ENCODE measurements around the gene UBE2Q2.
"Not testable (repeated sequence)": the region's sequence is repeated elsewhere in the genome, so short reads cannot be mapped to it uniquely, and the experiment has no call there.

UBE2Q2 gene

GRCh38 chr15:75842722-75843677 is at the start of gene UBE2Q2:
UBE2Q2 (plus strand) TSS chr15:75843447; CDS start chr15:75843667, 220 bp downstream.
- H3K9me3 Mint-ChIP-seq, result no peaks in the 10 kb centered on the region
- peaks cover 2 to 14% of the 10 kb centered on the region in 2 donors for H3K36me3 Mint-ChIP-seq
- H3K4me3 Mint-ChIP-seq, result peak within 1 kb of the TSS; percentile 85 to 94
- DNase-seq (peak; percentile 57), ATAC-seq (replicated peaks) (peak; percentile 72 to 76)
- H3K27ac Mint-ChIP-seq, result peak within 1 kb of the TSS; percentile 89
- peaks cover 0 to 3% of the 10 kb centered on the region in 2 donors for H3K27me3 Mint-ChIP-seq
- peaks cover 16 to 36% of the 10 kb centered on the region in 2 donors for H3K4me1 Mint-ChIP-seq

GRCh38 chr15:75796321-75796720 is 46.9 kb upstream of the UBE2Q2 start:
- no peak for DNase-seq
- Mint-ChIP-seq H3K9me3 (no peaks in the 10 kb centered on the region), H3K27me3 (peaks cover 34 to 52% of the 10 kb centered on the region in 2 donors), H3K4me1 (peaks cover 0 to 1% of the 10 kb centered on the region in 2 donors), H3K27ac (no peak overlapping the region), H3K4me3 (no peak overlapping the region), H3K36me3 (no peaks in the 10 kb centered on the region)
- ATAC-seq (replicated peaks), result no peak

DNA sequence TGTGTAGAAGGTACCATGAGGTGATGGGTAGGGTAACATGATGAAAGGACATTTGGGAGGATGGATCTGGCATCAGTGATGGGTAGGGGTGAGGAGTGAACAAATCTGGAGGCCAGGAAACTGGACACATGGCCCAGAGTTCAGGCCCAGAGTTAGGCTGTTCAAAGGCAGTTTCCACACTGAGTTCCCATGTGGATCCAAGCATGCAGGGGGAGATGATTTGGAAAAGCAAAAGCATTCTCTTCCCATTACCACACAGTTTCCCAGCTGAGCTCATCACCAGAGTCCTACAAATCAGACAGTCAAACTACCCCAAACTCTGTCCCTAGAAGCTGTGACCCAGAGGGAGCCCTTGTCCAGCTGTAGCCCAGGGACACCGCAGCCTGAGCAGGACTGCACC is 46.1 kb upstream of the UBE2Q2 start:
- not testable (repeated sequence) for H3K36me3 Mint-ChIP-seq; H3K4me1 Mint-ChIP-seq; ATAC-seq (replicated peaks); H3K4me3 Mint-ChIP-seq; H3K9me3 Mint-ChIP-seq; DNase-seq; H3K27ac Mint-ChIP-seq
- H3K27me3 Mint-ChIP-seq, result peaks cover 41 to 55% of the 10 kb centered on the region in 2 donors

DNA sequence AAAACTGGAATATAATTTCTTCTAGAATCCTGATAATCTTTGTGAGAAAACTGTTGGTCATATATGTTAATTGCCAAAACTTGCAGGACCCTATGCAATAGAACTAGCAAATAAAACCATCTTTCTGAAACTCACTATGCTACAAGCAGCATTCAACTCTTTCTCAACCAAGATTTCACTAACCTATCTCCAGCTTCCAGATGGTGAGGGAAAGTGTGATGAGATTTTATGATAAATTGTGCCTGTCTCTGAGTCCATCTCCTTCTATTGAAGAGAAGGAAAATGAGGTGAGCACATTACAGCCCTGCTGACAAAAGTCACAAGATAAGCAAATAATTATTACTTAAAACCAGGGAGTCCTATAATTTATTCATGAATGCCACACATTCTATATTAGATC is 44.1 kb upstream of the UBE2Q2 start:
- peaks cover 30 to 42% of the 10 kb centered on the region in 2 donors for H3K27me3 Mint-ChIP-seq
- no peaks in the 10 kb centered on the region for H3K9me3 Mint-ChIP-seq
- no peak for ATAC-seq (replicated peaks)
- no peak overlapping the region for H3K27ac Mint-ChIP-seq
- H3K36me3 Mint-ChIP-seq, result no peaks in the 10 kb centered on the region
- H3K4me3 Mint-ChIP-seq, result no peak overlapping the region
- DNase-seq, result no peak
- peaks cover 4 to 10% of the 10 kb centered on the region in 2 donors for H3K4me1 Mint-ChIP-seq

GRCh38 chr15:75800409-75800808 is 42.8 kb upstream of the UBE2Q2 start:
- not testable (repeated sequence) for H3K36me3 Mint-ChIP-seq; H3K27ac Mint-ChIP-seq; H3K4me3 Mint-ChIP-seq; ATAC-seq (replicated peaks); DNase-seq; H3K9me3 Mint-ChIP-seq
- Mint-ChIP-seq H3K27me3 (peaks cover 30 to 39% of the 10 kb centered on the region in 2 donors), H3K4me1 (peaks cover 4 to 10% of the 10 kb centered on the region in 2 donors)

DNA sequence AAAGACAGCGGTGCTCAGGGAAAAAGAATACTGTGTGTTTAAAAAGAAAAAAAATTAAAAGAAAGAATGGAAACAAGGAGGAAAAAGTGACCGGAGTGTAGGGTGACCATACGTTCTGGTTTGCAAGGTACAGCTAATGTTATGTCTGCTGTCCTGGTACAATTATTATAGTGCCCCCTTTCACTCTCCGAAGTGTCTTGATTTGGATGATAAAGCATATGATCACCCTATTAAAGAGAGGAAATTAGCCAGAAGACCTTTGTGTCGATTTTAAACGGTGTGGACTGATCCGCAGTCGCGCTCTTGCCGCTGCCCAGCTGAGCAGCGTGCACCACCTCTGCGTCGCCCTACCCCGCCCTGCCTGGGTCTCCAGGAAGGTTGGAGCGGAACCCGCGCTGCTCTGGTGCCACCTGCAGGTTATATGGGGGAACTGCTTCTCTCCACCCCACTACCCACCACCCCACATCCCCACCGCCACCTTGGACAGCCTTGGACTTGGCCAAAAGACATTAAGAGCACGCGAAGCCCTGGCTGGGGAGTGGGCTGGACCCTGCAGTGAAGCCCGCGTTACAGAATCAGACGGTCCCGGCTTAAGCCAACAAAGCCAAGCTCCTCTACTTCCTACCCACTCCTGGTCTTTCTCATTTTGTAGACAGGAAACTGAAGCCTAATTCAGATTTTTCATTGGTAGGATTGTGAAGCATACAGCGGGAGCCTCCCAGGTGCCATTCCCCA is 41.2 kb upstream of the UBE2Q2 start:
- peaks cover 39 to 41% of the 10 kb centered on the region in 2 donors for H3K27me3 Mint-ChIP-seq
- H3K4me3 Mint-ChIP-seq, result peak overlapping the region; percentile 68 to 71
- DNase-seq (peak; percentile 69), ATAC-seq (replicated peaks) (peak; percentile 99)
- peaks cover 4 to 10% of the 10 kb centered on the region in 2 donors for H3K4me1 Mint-ChIP-seq
- H3K27ac Mint-ChIP-seq, result no peak overlapping the region
- H3K36me3 Mint-ChIP-seq, result no peaks in the 10 kb centered on the region
- no peaks in the 10 kb centered on the region for H3K9me3 Mint-ChIP-seq

GRCh38 chr15:75807486-75807885 is 35.8 kb upstream of the UBE2Q2 start:
- not testable (repeated sequence) for H3K4me1 Mint-ChIP-seq, H3K27ac Mint-ChIP-seq

DNA sequence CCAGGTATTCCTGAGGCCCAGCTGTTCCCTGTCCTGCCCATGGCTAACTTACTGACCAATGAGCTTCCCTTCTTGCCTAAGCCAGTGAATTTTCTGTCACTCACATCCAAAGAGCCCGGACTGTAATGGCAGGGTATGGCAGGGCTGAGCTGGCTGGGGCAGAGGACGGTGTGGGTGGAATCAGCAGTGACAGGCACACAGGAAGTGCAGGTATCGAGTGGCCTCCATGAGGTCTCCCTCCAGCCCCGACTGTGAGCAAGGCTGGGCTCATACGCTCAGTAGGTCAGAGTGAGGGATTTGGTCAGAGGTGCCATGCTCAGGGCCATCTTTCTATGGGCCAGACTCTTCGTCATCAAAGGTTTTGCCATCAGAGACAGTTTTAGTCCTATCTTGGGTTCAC is 35.2 kb upstream of the UBE2Q2 start:
- H3K4me3 Mint-ChIP-seq; H3K36me3 Mint-ChIP-seq; H3K27ac Mint-ChIP-seq; H3K9me3 Mint-ChIP-seq; H3K4me1 Mint-ChIP-seq; ATAC-seq (replicated peaks); DNase-seq: not testable (repeated sequence)
- H3K27me3 Mint-ChIP-seq, result peaks cover 13 to 21% of the 10 kb centered on the region in 2 donors

More at GRCh38 chr15:75807486-75807885, 35.8 kb upstream of the UBE2Q2 start:
- ATAC-seq (replicated peaks); H3K4me3 Mint-ChIP-seq; H3K9me3 Mint-ChIP-seq; H3K36me3 Mint-ChIP-seq; DNase-seq: not testable (repeated sequence)
- H3K27me3 Mint-ChIP-seq, result peaks cover 13 to 21% of the 10 kb centered on the region in 2 donors

DNA sequence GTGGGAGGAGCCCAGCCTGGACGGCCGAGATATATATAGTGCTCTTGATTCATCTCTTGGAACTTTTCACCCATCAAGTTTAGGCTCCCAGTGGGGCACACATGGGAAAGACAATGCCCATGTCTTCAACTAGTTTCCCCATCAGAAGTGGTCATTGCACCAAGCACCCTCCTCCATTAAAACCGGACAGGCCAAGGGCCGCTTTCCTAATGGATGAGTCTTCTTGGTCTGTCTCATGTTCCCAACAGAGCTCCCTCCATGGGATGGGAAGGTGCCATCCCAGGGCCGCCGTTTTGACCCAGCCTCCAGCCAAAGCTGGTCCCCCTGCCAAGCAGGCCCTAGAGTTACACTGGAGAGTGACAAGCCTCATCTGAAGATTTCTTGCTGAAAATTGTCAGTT is 34.7 kb upstream of the UBE2Q2 start:
- Mint-ChIP-seq H3K27ac (no peak overlapping the region), H3K36me3 (no peaks in the 10 kb centered on the region)

GRCh38 chr15:75809986-75810750 is 33.1 kb upstream of the UBE2Q2 start:
- Mint-ChIP-seq H3K9me3 (no peaks in the 10 kb centered on the region), H3K4me1 (no peaks in the 10 kb centered on the region), H3K36me3 (no peaks in the 10 kb centered on the region), H3K4me3 (no peak overlapping the region), H3K27me3 (peaks cover 13 to 21% of the 10 kb centered on the region in 2 donors), H3K27ac (no peak overlapping the region)
- ATAC-seq (replicated peaks) (peak; percentile 33 to 41), DNase-seq (no peak)

More for the DNA sequence above, 34.7 kb upstream of the UBE2Q2 start:
- peaks cover 13 to 21% of the 10 kb centered on the region in 2 donors for H3K27me3 Mint-ChIP-seq
- ATAC-seq (replicated peaks) (no peak), DNase-seq (no peak)
- no peaks in the 10 kb centered on the region for H3K9me3 Mint-ChIP-seq
- no peak overlapping the region for H3K4me3 Mint-ChIP-seq
- no peaks in the 10 kb centered on the region for H3K4me1 Mint-ChIP-seq

DNA sequence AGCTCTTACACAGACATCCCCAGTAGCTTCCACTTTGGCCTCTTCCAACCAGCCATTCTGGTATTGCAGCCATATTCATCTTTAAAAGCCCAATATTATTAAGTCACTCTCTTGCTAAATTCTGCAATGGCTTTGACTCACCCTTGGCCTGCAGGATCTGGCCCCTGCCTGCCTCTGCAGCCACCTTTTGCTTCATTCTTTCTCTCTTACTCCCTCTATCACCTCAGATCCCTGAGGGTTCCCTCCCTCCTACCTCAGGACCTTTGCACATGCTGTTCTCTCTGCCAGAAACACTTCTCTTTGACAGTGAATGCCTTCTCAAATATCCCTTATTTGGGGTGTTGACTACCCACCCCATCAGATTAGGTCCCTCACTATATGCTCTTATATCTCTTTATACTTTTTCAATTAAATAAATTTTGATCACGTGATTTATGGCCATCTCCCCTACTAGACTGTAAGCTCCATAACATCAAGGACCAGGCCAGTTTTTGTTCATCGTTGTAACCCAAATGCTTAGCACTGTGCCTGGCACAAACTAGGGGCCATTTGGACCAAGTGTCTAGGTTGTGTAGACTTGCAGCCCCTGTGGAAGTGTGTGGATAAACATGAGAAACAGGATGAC is 32.3 kb upstream of the UBE2Q2 start:
- Mint-ChIP-seq H3K4me1 (no peaks in the 10 kb centered on the region), H3K27me3 (peaks cover 12 to 18% of the 10 kb centered on the region in 2 donors)
- no peak for ATAC-seq (replicated peaks)

GRCh38 chr15:75811626-75812025 is 31.6 kb upstream of the UBE2Q2 start:
- no peak overlapping the region for H3K4me3 Mint-ChIP-seq
- H3K36me3 Mint-ChIP-seq, result no peaks in the 10 kb centered on the region
- H3K27ac Mint-ChIP-seq, result no peak overlapping the region
- H3K27me3 Mint-ChIP-seq, result peaks cover 5 to 14% of the 10 kb centered on the region in 2 donors
- H3K9me3 Mint-ChIP-seq, result no peaks in the 10 kb centered on the region
- ATAC-seq (replicated peaks) (no peak), DNase-seq (no peak)
- H3K4me1 Mint-ChIP-seq, result no peaks in the 10 kb centered on the region

More for the DNA sequence above, 32.3 kb upstream of the UBE2Q2 start:
- no peak for DNase-seq
- Mint-ChIP-seq H3K36me3 (no peaks in the 10 kb centered on the region), H3K9me3 (no peaks in the 10 kb centered on the region), H3K27ac (no peak overlapping the region), H3K4me3 (no peak overlapping the region)

GRCh38 chr15:75814794-75815193 is 28.5 kb upstream of the UBE2Q2 start:
- Mint-ChIP-seq H3K4me3 (no peak overlapping the region), H3K36me3 (no peaks in the 10 kb centered on the region)

More at GRCh38 chr15:75814794-75815193, 28.5 kb upstream of the UBE2Q2 start:
- no peak for DNase-seq
- no peaks in the 10 kb centered on the region for H3K4me1 Mint-ChIP-seq
- H3K9me3 Mint-ChIP-seq, result no peaks in the 10 kb centered on the region
- peaks cover 5 to 8% of the 10 kb centered on the region in 2 donors for H3K27me3 Mint-ChIP-seq
- no peak for ATAC-seq (replicated peaks)
- H3K27ac Mint-ChIP-seq, result no peak overlapping the region
